22Rv1 (cell line): ENCODE data around the gene PMM2.
"Not testable (repeated sequence)": the region's sequence is repeated elsewhere in the genome, so short reads cannot be mapped to it uniquely, and the experiment has no call there.

Experiments used
- H3K27ac ChIP-seq: fragments of 450-650 bp; 2 replicates; pipeline ENCODE4 v1.5.1; 2017
- ZFX ChIP-seq: fragments of 450-650 bp; IDR thresholded peaks from 2 replicates; pipeline ENCODE4 v1.6.1; 2017; ENCODE audit warnings: antibody characterized with exemption, borderline replicate concordance
- TF ChIP-seq, protein P1 (sequence below): fragments of 450-650 bp; IDR thresholded peaks from 2 replicates; pipeline ENCODE4 v1.5.1; 2017; ENCODE audit warnings: mild to moderate bottlenecking

Gene PMM2

DNA sequence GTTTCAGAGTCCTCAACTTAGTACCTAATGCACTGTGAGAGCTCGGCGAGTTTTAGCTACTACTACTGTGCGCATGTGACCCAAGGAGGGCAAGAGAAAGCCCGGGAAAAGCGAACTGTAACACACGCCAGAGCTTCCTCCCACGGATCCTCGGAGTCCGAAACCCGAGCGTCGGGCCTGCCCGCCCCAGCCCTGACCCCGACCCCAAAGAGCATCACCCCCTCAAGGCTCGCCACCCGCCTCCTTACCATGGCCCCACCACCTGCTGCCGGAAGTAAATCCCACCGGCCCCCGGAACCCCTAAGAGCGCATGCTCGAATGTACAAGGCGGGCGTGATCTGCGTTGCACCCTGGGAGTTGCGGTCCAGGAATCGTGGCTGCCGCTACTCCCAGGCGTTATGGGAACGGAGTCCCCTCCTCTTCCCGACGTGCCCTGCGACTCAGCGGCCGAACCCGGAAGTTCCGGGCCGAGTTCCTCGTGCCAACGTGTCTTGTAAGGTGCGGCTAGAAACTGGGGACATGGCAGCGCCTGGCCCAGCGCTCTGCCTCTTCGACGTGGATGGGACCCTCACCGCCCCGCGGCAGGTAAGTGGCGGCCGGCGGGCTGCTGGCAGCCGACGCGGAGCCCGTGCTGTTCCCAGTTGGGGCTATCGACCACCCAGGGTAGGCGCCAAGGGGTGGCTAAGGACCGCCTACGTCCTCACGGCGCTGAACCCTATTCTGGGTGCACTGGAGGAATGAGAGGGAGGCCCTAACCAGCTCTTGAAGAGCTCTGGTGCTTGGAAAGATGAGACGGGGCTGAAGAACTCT, at the start of gene PMM2, which contains the start of gene TMEM186:
TSS of gene PMM2 (plus strand) at position 476 of the 810 bp plus-strand sequence. CDS start at position 520, 44 bp downstream.
TSS of gene TMEM186 (minus strand) at position 276 of the 810 bp plus-strand sequence. CDS start at position 251, 25 bp downstream.
- TF ChIP-seq, protein P1, sequence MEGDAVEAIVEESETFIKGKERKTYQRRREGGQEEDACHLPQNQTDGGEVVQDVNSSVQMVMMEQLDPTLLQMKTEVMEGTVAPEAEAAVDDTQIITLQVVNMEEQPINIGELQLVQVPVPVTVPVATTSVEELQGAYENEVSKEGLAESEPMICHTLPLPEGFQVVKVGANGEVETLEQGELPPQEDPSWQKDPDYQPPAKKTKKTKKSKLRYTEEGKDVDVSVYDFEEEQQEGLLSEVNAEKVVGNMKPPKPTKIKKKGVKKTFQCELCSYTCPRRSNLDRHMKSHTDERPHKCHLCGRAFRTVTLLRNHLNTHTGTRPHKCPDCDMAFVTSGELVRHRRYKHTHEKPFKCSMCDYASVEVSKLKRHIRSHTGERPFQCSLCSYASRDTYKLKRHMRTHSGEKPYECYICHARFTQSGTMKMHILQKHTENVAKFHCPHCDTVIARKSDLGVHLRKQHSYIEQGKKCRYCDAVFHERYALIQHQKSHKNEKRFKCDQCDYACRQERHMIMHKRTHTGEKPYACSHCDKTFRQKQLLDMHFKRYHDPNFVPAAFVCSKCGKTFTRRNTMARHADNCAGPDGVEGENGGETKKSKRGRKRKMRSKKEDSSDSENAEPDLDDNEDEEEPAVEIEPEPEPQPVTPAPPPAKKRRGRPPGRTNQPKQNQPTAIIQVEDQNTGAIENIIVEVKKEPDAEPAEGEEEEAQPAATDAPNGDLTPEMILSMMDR = no peak
- TF ChIP-seq ZFX = no peak
- peak within 1 kb of the TSS; percentile 71 for H3K27ac ChIP-seq

GRCh38 chr16:8748944-8749343, 48.7 kb upstream of the PMM2 start:
- H3K27ac ChIP-seq = not testable (repeated sequence)

- no peak overlapping the region for H3K27ac ChIP-seq
Observed at GRCh38 chr16:8751481-8752311, 45.9 kb upstream of the PMM2 start.

GRCh38 chr16:8752706-8753105, 44.9 kb upstream of the PMM2 start:
- TF ChIP-seq, protein P1 = no peak
- TF ChIP-seq ZFX = no peak
- no peak overlapping the region for H3K27ac ChIP-seq

More at GRCh38 chr16:8751481-8752311, 45.9 kb upstream of the PMM2 start:
- TF ChIP-seq, protein P1 = no peak
- TF ChIP-seq ZFX = no peak

DNA sequence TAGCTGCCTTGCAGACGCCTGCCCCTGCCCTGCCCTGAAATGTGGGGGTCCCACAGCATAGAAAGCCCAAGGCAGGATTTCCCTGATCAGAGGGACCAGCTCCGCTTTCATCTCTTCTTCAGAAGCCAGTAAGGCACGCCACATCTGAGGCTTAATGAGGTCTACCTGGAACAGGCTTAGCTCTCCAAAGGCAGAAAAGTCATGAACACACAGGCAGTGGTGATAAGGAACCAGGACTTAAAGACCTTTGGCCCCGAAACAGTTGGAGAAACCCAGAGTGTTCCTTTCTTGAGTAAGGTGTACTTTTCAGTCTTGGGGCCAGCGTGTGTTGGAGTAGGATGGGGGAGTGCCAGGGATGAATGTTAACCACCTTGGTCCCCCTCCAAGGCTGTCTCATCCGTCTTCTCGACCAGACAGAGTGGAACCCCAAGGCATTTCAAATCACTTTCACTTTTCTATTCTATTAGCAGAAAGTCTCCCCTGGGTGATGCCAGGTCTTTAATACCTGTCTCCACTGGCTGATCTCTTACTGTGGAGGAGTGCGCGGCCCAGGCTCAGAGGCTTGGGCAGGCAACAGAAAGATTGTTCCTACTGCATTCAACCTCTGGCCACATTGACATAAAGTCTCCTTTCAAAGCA, 44.1 kb upstream of the PMM2 start:
- TF ChIP-seq, protein P1 = no peak
- no peak for TF ChIP-seq ZFX
- no peak overlapping the region for H3K27ac ChIP-seq

DNA sequence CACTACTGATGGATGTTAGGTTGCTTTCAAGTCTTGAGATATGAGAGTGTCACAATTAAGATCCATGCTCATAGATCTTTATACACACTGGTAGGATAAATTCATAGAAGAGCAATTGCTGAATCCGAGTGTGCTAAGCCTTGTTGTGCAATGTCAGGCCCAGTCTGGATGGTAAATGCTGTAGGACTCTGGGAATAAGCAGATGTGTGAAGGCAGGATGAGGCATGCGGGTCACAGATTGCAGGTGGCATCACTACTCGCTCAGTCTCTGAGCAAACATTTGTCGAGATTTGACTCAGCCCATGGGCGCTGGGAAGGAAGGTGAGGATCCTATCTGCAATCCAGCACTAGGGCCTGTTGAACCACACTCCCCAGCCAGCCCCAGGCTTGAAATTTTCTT, 40.9 kb upstream of the PMM2 start:
- no peak for TF ChIP-seq ZFX
- TF ChIP-seq, protein P1 = no peak
- no peak overlapping the region for H3K27ac ChIP-seq

- no peak overlapping the region for H3K27ac ChIP-seq
- TF ChIP-seq ZFX = no peak
- TF ChIP-seq, protein P1 = no peak
Observed at GRCh38 chr16:8758022-8758421, 39.6 kb upstream of the PMM2 start.
